ENCODE measurements around the gene FCN3. TPM values are rescaled to one million over a fixed set of nuclear protein-coding genes. Genes with fewer than 3 reads are reported as not detected.

FCN3 gene
- total and polyA plus RNA-seq, 9 of the 15 experiments (the other 6 are each of a cell fraction or from before 2014, with no cell fraction given) = 0.49 TPM; not detected in 8

DNA sequence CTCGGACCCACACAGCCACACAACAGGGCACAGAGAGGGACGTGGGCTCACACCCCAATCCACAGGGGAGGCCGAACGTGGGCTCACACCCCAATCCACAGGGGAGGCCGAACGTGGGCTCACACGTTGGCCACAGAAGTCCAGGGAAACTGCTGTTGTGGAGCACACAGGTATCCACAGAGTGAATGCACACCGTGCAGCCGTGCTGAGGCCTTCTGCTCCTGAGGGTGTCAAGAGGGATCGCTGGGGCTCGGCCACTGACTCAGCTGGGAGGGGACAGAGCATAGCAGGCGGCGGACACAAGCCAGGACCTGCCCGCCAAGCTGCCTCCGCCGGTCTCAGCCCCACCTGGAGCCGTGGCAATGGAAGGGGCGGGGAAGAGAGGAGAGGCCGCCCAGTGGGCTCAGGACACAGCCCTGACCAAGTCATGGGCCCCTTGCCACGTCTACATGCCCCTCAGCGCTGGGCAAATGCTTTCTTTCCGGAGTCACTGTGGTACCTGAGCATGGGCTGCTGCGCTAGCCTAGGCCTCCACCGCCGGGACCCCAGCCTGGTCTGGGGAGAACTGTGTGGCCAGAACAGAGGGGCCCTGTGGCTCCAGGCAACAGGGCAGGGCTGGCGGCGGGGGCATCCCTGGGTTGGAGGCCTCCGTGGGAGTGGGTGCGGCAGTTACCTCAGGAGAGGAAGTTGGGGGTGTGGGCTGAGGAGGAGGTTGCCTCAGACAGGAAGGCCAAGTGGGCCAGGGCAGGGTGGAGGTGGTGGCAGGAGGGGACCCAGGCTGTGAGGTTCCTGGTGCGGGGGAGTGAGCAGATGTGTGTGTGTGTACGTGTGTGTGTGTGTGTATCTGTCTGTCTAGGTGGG, 31.6 kb downstream of the FCN3 start (continued):
- TF ChIP-seq, protein P1, sequence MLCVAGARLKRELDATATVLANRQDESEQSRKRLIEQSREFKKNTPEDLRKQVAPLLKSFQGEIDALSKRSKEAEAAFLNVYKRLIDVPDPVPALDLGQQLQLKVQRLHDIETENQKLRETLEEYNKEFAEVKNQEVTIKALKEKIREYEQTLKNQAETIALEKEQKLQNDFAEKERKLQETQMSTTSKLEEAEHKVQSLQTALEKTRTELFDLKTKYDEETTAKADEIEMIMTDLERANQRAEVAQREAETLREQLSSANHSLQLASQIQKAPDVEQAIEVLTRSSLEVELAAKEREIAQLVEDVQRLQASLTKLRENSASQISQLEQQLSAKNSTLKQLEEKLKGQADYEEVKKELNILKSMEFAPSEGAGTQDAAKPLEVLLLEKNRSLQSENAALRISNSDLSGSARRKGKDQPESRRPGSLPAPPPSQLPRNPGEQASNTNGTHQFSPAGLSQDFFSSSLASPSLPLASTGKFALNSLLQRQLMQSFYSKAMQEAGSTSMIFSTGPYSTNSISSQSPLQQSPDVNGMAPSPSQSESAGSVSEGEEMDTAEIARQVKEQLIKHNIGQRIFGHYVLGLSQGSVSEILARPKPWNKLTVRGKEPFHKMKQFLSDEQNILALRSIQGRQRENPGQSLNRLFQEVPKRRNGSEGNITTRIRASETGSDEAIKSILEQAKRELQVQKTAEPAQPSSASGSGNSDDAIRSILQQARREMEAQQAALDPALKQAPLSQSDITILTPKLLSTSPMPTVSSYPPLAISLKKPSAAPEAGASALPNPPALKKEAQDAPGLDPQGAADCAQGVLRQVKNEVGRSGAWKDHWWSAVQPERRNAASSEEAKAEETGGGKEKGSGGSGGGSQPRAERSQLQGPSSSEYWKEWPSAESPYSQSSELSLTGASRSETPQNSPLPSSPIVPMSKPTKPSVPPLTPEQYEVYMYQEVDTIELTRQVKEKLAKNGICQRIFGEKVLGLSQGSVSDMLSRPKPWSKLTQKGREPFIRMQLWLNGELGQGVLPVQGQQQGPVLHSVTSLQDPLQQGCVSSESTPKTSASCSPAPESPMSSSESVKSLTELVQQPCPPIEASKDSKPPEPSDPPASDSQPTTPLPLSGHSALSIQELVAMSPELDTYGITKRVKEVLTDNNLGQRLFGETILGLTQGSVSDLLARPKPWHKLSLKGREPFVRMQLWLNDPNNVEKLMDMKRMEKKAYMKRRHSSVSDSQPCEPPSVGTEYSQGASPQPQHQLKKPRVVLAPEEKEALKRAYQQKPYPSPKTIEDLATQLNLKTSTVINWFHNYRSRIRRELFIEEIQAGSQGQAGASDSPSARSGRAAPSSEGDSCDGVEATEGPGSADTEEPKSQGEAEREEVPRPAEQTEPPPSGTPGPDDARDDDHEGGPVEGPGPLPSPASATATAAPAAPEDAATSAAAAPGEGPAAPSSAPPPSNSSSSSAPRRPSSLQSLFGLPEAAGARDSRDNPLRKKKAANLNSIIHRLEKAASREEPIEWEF (CRISPR knock-in tag; IDR thresholded peaks at IDR 0.05) = no peak; the same call in 1 of the 2 replicates
- no peak for TF ChIP-seq SIN3A (IDR thresholded peaks at IDR 0.05; ENCODE audit: borderline replicate concordance in 2 of 2, control insufficient read depth in 1 of 2, low read depth in 2 of 2, low read length in 2 of 2)
- TF ChIP-seq ILF3 (IDR thresholded peaks at IDR 0.05; ENCODE audit: borderline replicate concordance) = no peak
- TF ChIP-seq, protein P2, sequence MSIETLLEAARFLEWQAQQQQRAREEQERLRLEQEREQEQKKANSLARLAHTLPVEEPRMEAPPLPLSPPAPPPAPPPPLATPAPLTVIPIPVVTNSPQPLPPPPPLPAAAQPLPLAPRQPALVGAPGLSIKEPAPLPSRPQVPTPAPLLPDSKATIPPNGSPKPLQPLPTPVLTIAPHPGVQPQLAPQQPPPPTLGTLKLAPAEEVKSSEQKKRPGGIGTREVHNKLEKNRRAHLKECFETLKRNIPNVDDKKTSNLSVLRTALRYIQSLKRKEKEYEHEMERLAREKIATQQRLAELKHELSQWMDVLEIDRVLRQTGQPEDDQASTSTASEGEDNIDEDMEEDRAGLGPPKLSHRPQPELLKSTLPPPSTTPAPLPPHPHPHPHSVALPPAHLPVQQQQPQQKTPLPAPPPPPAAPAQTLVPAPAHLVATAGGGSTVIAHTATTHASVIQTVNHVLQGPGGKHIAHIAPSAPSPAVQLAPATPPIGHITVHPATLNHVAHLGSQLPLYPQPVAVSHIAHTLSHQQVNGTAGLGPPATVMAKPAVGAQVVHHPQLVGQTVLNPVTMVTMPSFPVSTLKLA (conservative IDR thresholded peaks at IDR 0.05) = no peak
- no peak for TF ChIP-seq MYC (IDR thresholded peaks at IDR 0.05; ENCODE audit: low read depth, low read length)
- TF ChIP-seq MYC (CRISPR knock-in tag; IDR thresholded peaks at IDR 0.05; ENCODE audit: borderline replicate concordance, low read depth) = no peak
- TF ChIP-seq ZSCAN29 (IDR thresholded peaks at IDR 0.05) = no peak
- TF ChIP-seq POLR2H (tag; IDR thresholded peaks at IDR 0.05; ENCODE audit: low read depth) = no peak
- TF ChIP-seq TGIF2 (CRISPR knock-in tag; IDR thresholded peaks at IDR 0.05) = no peak
- no peak for TF ChIP-seq CAMTA2 (CRISPR knock-in tag; conservative IDR thresholded peaks at IDR 0.05)
- no peak for TF ChIP-seq ADNP (tag; IDR thresholded peaks at IDR 0.05)
- TF ChIP-seq ZNF431 (CRISPR knock-in tag; IDR thresholded peaks at IDR 0.05) = peak; percentile 57; the same call in 1 of the 2 replicates
- TF ChIP-seq XRCC3 (IDR thresholded peaks at IDR 0.05) = no peak
- TF ChIP-seq ZNF134 (CRISPR knock-in tag; conservative IDR thresholded peaks at IDR 0.05) = no peak
- no peak for TF ChIP-seq DMBX1 (CRISPR knock-in tag; IDR thresholded peaks at IDR 0.05; ENCODE audit: borderline replicate concordance)
- TF ChIP-seq KDM1A (IDR thresholded peaks at IDR 0.05) = peak in 1 of 2 experiments; percentile 38; a peak in 1 of 4 replicates
- no peak for TF ChIP-seq ZNF24 (IDR thresholded peaks at IDR 0.05)
- no peak for TF ChIP-seq ZNF384 (IDR thresholded peaks at IDR 0.05; ENCODE audit: low read depth, low read length)
- no peak for TF ChIP-seq POLR2A (conservative IDR thresholded peaks at IDR 0.05)
- TF ChIP-seq ARNT (IDR thresholded peaks at IDR 0.05) = no peak
- TF ChIP-seq, protein P3, sequence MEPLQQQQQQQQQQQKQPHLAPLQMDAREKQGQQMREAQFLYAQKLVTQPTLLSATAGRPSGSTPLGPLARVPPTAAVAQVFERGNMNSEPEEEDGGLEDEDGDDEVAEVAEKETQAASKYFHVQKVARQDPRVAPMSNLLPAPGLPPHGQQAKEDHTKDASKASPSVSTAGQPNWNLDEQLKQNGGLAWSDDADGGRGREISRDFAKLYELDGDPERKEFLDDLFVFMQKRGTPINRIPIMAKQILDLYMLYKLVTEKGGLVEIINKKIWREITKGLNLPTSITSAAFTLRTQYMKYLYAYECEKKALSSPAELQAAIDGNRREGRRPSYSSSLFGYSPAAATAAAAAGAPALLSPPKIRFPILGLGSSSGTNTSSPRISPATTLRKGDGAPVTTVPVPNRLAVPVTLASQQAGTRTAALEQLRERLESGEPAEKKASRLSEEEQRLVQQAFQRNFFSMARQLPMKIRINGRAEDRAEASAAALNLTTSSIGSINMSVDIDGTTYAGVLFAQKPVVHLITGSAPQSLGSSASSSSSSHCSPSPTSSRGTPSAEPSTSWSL (CRISPR knock-in tag; IDR thresholded peaks at IDR 0.05; ENCODE audit: borderline replicate concordance) = no peak
